ENCODE results near the gene RAB11FIP4. TPM values are rescaled to one million over a fixed set of nuclear protein-coding genes. Genes with fewer than 3 reads are reported as not detected.

The RAB11FIP4 gene
- total and polyA plus RNA-seq, 9 donors: 1.8 to 16.5 (median 6.4) TPM

- Histone ChIP-seq H3K27ac (no peak overlapping the region), H3K9me3 (no peaks in the 10 kb centered on the region), H3K36me3 (no peaks in the 10 kb centered on the region), H3K27me3 (no peaks in the 10 kb centered on the region), H3K4me1 (ENCODE audit: insufficient read depth) (no peaks in the 10 kb centered on the region), H3K4me3 (no peak overlapping the region)
- WGBS, 3 donors: 89 to 100% (median 95%) methylated on average over 1 of the region's 1 CpG
- DNase-seq: no peak
- TF ChIP-seq EP300 (IDR thresholded peaks at IDR 0.05) (no peak), POLR2A (IDR thresholded peaks at IDR 0.05) (no peak), CTCF (IDR thresholded peaks at IDR 0.05) (no peak)
- intact Hi-C loops (cut with DNase I): loop anchor here in 1 of 4 donors (5.0 kb wide), 1 partner anchor 42 kb away; no protein-coding TSS in a partner anchor
Measured at GRCh38 chr17:31479062-31479408, 87.6 kb downstream of the RAB11FIP4 start.

- intact Hi-C loops (cut with DNase I): loop anchor here in 1 of 4 donors (5.0 kb wide), 1 partner anchor 42 kb away; no protein-coding TSS in a partner anchor
- TF ChIP-seq POLR2A (IDR thresholded peaks at IDR 0.05) (no peak), CTCF (IDR thresholded peaks at IDR 0.05) (no peak), EP300 (IDR thresholded peaks at IDR 0.05) (no peak)
- H3K27ac ChIP-seq: no peak overlapping the region
- H3K27me3 ChIP-seq: no peaks in the 10 kb centered on the region
- no peak for DNase-seq
- no peaks in the 10 kb centered on the region for H3K36me3 ChIP-seq
- H3K9me3 ChIP-seq: no peaks in the 10 kb centered on the region
- H3K4me1 ChIP-seq (ENCODE audit: insufficient read depth): no peaks in the 10 kb centered on the region
- WGBS, 3 donors: 91 to 96% (median 95%) methylated on average over 2 of the region's 2 CpGs
- H3K4me3 ChIP-seq: no peak overlapping the region
Measured at GRCh38 chr17:31479524-31479923, 88.0 kb downstream of the RAB11FIP4 start.

GRCh38 chr17:31480067-31480466, 88.6 kb downstream of the RAB11FIP4 start:
- Histone ChIP-seq H3K27me3 (no peaks in the 10 kb centered on the region), H3K4me1 (ENCODE audit: insufficient read depth) (no peaks in the 10 kb centered on the region), H3K27ac (no peak overlapping the region), H3K4me3 (no peak overlapping the region), H3K36me3 (no peaks in the 10 kb centered on the region), H3K9me3 (no peaks in the 10 kb centered on the region)
- WGBS, 3 donors: 65 to 73% (median 65%) methylated on average over 6 of the region's 6 CpGs
- intact Hi-C loops (cut with DNase I): no loop called here
- no peak for TF ChIP-seq POLR2A (IDR thresholded peaks at IDR 0.05)
- TF ChIP-seq EP300 (IDR thresholded peaks at IDR 0.05): no peak
- no peak for TF ChIP-seq CTCF (IDR thresholded peaks at IDR 0.05)
- DNase-seq: no peak

GRCh38 chr17:31480904-31481782, 89.7 kb downstream of the RAB11FIP4 start:
- H3K27ac ChIP-seq: no peak overlapping the region
- no peaks in the 10 kb centered on the region for H3K27me3 ChIP-seq
- intact Hi-C loops (cut with DNase I): no loop called here
- H3K9me3 ChIP-seq: no peaks in the 10 kb centered on the region
- no peaks in the 10 kb centered on the region for H3K4me1 ChIP-seq (ENCODE audit: insufficient read depth)
- no peaks in the 10 kb centered on the region for H3K36me3 ChIP-seq
- no peak for DNase-seq
- no peak overlapping the region for H3K4me3 ChIP-seq
- no peak for TF ChIP-seq POLR2A (IDR thresholded peaks at IDR 0.05)
- no peak for TF ChIP-seq CTCF (IDR thresholded peaks at IDR 0.05)
- TF ChIP-seq EP300 (IDR thresholded peaks at IDR 0.05): no peak
- 53 to 66% (median 55%) methylated on average over 8 of the region's 8 CpGs for WGBS, 3 donors
